Measurements from ENCODE around the gene SMAD7.

The SMAD7 gene, protein sequence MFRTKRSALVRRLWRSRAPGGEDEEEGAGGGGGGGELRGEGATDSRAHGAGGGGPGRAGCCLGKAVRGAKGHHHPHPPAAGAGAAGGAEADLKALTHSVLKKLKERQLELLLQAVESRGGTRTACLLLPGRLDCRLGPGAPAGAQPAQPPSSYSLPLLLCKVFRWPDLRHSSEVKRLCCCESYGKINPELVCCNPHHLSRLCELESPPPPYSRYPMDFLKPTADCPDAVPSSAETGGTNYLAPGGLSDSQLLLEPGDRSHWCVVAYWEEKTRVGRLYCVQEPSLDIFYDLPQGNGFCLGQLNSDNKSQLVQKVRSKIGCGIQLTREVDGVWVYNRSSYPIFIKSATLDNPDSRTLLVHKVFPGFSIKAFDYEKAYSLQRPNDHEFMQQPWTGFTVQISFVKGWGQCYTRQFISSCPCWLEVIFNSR

DNA sequence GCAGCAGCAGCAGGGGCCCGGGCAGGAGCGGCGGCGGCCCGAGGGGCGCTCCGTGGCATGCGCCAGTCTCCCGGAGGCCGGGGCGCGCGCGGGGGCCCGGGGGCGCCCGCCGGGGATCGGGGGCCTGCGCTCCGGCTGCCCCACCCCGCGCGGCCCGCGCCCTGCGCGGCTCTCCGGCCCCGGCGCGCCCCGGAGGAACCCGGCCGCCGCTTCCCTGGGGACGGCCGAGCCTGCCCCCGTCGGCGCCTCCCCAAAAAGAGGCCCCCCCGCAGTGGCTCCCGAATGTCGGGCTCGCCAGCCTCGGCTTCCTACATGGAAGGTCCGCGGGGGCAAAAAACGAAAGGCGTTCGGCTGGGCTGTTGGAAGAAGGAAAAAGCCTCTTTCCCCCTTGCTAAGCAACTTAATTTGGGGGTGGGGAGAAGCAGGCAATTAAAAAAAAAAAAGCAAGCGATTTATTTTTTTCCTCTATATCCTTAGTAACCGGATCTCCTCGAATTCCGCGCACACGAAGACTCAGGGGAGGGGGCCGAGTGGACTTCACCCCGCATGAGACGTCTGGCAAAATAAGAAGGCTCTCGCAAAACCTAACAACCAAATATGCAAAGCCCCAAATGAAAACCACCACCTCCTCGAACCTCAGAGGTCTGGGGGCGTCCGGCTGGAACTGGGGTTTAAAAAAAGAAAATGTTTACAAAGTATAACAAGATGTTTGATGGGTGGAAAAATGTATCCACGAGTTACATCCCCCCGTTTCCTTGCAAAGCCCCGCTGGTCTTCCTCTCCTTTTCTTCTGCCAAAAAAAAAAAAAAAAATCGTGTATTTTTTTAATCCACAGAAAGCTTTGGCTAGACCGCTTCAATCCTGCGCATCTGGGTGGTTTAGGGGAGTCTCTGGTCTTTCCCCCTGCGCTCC is at the start of gene SMAD7:
Gene SMAD7, minus strand, starts transcription at position 430 of the 912 bp plus-strand sequence. CDS start 541 bp downstream, outside the sequence.
- peak; percentile 39 for DNase-seq

GRCh38 chr18:48999569-48999968 is 48.8 kb upstream of the SMAD7 start:
- DNase-seq: no peak

DNA sequence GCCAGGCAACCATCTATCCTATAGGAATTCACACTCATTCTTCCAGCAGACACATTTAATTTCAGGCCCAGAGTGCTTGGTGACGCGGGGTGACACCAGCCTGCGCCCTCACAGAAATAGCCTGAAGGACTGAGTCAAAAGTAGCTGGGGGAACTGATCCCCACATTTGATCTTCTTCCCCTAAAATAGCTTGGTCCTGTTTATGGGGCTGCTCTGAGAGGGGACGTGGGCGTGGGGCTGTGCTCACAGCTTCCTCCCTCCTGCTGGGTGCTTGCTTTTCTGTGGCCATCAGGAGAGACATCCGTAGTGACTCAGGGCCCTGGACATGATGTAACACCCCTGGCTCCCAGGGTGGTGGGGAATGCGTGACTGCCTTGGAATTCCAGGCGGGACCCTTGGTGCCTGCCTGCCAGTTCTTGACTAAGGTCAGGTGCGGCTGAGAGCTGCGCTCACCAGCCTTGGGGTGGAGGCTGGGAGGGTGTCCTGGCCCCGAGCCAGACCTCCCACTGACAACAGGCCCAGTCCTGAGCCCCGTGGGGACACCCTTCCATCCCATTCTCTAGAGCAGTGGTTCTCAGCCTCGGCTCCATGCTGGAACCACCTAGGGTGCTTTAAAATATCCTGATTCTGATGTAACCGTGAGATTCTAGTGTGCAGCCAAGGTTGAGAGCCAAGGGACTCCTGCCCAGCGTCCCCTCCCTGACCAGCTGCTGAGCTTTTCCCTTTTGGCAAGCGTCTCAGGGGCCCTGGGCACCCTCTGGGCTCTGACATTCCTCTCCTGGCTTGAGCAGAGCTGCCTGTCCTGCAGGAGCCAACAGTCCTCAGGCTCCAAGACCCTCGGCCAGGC is 47.4 kb upstream of the SMAD7 start:
- DNase-seq: no peak

DNA sequence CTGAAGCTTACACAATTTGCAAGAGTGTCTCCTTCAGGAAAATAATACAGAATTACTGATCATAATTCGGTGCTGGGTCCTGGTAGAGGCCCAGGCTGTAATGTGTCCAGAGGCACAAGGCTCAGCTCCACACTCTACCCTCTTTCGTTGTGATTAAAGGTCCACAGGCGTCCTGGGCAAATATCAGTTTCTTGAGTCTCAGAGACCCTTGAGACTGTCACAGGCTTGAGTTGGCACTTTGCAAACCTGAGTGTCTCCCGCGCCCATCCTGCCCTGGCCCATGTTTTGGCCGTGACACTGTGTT is 46.9 kb upstream of the SMAD7 start:
- DNase-seq: no peak

DNA sequence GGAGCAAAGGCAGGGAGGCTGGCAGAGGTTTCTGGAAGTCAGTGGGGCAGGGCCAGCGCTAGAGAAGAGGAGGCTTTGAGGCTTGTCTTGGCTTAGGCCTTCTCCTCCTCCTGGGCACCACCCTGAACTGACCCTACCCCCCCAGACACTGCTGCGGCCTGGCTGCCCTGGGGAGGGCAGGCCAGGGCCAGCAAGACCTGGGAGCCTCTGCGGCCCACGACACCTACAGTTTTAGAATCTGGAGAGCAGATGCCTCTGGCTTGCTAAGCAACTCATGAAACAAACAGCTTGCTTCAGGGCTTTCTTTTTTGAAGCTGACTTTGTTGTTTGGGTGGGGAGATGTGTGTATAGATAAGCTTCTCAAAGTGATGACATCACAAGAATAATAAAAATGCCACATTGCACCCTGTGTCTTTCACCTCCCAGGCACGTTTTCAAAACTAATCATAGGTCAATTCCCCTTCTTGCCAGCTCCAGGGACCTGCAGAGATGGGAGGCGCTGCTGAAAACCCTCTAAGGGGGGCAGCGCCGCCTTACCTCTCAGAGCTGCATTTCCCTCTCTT is 46.2 kb upstream of the SMAD7 start:
- peak; percentile 74 for DNase-seq

- no peak for DNase-seq
These were observed 45.3 kb upstream of the SMAD7 start for GRCh38 chr18:48996041-48996440.

DNA sequence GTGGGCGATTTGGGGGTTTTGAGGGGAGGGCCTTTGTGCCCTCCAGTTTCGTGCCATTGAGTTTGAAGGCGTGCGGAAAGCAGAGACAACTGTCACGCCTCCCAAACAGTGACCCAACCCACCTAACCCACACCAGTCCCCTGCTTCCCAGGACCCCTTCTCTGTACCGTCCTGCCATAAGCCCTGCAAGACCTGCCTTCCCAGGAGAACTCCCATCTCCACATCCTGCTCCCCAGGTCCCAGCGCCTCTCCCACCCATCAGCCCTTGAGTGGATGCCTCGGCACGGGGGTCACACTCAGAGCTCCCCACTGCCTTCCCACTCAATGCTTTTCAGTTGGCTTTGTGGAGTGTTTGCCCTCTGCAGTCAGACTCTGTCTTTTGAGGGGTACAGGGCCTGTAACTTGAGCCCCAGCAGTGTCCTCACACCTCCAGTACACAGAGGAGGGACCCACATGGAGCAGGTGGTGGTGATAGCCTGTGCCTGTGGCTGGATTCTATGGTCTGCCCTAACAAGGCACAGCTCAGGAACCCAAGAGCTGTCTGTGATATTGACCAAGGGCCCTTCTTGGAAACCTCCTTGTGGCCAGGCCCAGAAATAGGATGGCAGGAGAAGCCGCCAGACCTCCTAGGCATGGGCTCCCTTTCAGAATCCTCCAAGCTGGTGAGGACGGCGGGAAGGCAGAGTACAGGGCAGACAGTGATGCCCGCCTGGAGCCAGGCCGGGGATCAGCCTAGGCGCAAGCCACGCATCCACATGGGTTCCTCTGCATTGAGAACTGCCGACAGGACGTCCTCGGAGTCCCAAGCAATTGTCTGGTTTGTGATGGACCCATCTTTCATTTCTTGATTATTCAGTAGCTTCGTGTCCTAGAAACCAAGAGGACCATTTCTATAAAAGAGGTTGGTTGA is 44.4 kb upstream of the SMAD7 start:
- no peak for DNase-seq

DNA sequence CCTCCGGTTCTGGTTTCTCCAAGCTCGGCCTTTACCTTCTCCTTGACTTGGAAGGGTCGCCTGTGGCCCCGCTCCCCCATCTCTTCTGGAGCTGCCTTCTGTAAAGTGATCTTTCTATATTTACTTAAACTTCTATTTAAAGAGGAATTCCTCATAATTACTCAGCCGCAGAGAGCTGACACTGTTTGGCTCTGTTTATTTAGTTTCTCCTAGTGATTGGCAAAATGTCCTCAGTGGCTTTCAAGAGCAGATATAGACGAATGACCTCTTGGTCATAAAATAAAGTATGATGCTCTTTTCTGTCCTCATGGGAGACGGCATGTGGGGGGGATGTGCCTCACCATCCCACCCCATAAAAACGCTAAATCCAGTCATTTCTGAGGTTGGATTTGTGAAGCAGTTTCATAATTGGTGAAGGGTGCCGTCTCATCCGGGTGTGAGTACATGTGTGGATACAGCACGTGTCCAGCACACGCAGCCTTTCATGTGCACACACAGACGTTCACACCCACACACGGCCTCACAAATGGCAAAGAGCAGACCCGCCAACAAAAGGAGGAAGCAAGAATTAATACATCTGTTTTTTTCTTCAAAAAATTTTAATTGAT is 43.4 kb upstream of the SMAD7 start:
- DNase-seq: no peak

GRCh38 chr18:48993586-48993985 is 42.8 kb upstream of the SMAD7 start:
- no peak for DNase-seq

- no peak for DNase-seq
These were observed 42.2 kb upstream of the SMAD7 start for GRCh38 chr18:48992791-48993555.

GRCh38 chr18:48992133-48992532 is 41.4 kb upstream of the SMAD7 start:
- no peak for DNase-seq

GRCh38 chr18:48991676-48992075 is 40.9 kb upstream of the SMAD7 start:
- no peak for DNase-seq

DNA sequence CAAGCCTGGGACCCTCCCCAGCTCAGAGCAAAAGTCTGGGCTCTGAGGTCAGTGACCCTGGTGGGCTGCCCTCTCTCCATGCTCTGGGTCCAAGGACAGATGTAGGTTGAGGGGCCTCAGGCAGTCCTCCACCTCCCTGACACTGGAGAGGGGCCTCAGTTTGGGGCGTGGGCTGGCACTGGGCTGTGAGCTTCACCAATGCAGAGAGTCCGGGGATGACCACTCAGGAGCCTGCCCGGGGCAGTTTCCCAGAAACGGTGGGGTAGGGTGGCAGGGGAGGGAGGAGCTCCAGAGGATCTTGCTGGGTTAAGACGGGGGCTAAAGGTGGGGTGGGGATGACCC is 40.5 kb upstream of the SMAD7 start:
- no peak for DNase-seq

DNA sequence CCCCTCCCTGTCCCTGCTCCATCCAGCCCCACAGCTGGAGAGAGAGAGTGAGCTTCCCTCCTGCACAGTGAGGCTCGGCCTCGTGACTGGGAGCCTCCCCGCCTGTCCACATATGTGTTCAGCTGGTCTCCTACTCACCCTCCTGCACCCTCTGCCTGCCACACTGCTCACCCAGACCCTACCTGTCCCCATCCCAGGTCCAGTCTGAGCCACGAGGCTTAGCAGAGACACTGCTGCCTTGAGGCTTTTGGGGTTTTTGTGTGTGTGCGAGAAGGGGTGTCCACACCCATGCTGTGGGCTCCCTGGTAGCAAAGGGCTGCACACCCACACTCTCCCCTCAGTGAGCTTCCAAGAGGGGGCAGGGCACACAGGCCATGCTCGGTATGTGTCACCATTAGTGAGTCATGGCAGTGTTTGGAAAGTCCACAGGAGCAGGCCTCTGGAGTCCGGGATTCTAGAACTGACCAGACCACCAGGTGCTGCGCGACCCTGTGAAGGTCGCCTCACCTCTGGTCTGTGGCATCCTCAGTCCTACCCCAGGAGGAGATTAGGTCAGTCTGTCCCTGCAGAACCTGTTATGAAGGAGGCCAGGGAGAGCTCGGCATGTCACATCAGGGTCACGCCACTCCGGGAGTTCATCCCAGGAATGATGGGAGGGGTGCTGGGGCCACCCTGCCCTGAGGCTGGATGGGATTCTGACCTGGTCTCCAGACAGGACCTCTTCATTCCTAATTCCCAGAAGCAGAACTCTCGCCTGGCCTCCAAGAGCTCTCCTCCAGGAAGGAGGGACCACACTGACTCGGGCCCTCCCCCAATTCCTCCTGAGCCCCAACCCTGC is 39.9 kb upstream of the SMAD7 start:
- no peak for DNase-seq

DNA sequence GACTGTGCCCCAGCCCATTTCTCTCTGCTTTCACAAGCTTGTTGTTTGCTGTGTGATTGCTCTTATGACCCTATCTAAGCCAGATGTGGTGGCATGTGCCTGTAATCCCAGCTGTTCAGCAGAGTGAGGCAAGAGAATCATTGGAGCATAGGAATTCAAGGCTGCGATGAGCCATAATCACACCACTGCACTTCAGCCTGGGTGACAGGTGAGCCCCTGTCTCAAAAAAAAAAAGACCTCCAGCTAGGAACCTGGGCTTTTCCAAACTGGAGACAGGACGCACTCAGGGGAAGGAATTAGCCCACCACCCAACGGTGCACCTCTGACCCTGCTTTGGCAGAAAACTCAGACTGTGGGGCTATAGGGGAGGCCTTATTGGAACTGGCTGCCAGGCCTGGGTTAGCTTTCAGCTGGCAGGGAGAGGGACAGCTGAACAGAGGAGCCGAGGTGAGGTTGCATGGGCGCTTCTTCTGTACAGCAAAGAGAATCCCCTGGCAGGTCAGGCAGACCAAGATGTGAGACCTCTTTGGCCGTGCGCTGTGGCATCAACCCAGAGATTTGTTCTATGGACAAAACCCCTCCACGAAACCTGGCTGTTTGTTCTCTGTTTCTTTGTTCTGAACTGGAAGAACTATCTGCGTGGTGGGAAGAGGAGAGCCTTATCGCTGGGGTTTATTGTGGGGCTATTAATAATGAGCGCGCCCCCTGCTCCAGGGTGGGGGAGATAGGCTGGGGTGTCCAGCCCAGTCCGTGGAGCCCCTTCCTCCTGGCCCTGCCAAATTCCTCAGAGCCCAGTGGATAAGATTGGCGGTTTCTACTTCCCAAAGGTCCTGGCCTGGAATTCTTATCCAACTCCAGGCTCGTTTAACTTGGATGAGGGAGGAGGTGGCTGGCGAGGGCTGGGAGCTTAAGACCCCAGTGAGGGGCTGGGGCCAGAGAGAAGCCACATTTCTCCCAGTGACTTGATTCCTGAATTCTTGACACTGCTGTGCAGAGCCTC is 38.8 kb upstream of the SMAD7 start:
- no peak for DNase-seq

DNA sequence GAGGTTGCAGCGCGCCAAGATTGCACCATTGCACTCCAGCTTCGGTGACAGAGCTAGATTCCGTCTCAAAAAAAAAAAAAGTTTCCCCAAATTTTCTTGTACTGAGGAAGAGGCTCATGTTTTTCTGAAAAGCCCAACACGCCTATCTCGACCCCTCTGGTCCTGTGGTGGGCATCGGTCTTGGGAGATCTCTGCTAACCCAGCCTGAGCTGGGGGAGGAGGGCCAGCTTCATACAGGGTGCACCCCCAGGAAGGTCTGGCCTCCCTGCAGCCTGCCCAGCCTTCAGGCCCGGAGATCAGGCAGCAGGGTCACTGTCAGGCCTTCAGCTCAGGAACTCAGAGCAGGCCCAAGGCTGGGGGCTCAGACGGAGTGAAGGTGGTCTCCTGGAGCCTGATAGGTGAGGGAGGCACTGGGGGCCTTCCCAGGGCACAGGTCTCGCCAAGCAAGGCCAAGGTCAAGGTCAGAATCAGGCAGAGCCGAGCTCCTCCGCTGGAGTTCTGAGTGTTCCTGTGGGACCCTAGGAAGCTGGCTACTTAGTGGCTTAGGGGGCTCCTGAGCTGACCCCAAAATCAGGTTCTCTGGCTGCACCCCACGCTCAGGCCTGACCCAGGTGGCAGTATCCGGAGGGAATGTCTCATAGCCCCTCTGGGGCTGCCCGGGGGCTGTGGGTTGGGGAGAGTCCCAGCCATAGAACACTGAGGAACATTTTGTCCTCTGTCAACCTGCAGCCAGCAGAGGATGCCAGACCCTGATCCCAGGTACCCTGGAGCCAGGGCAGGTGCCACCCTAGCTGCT is 37.9 kb upstream of the SMAD7 start:
- no peak for DNase-seq

- no peak for DNase-seq
These were observed 37.1 kb upstream of the SMAD7 start for GRCh38 chr18:48987821-48988220.
